Mammary epithelial cell (primary cell): ENCODE results near the gene RUNX1.

Experiments used
- EZH2 ChIP-seq: IDR thresholded peaks from 2 replicates; pipeline ENCODE4 v1.6.1; 2012; ENCODE audit warnings: low read length, inconsistent platforms, borderline replicate concordance
- TF ChIP-seq, protein P1 (sequence below), 2 donors: IDR thresholded peaks in 1 of 2; conservative IDR thresholded peaks in 1 of 2; 2 replicates each; pipeline ENCODE4 v1.5.1; 2011 to 2012; ENCODE audit warnings: inconsistent platforms in 2 of 2, low read length in 2 of 2, mild to moderate bottlenecking in 2 of 2, control low read depth in 1 of 2, low read depth in 1 of 2; ENCODE audit not compliant: insufficient read depth in 1 of 2; ENCODE audit errors: extremely low read depth in 1 of 2

DNA sequence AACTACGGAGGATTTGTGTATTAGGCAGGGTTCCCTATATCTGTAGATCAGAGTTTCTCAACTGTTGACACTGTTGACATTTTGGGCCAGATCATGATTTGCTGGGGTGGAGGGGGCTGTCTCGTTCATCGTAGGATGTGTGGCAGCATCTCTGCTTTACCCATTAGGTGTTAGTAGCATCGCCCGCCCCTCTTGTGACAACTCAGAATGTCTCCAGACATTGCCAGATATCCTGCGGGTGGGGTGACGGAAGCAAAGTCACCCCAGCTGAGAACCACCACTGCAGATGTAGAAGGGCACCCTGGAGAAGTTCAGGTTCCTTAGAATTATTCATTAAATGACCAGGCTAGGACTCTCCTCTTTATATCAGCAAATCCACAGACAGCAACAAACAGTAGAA lies 254.4 kb downstream of the RUNX1 start:
- TF ChIP-seq, protein P1, sequence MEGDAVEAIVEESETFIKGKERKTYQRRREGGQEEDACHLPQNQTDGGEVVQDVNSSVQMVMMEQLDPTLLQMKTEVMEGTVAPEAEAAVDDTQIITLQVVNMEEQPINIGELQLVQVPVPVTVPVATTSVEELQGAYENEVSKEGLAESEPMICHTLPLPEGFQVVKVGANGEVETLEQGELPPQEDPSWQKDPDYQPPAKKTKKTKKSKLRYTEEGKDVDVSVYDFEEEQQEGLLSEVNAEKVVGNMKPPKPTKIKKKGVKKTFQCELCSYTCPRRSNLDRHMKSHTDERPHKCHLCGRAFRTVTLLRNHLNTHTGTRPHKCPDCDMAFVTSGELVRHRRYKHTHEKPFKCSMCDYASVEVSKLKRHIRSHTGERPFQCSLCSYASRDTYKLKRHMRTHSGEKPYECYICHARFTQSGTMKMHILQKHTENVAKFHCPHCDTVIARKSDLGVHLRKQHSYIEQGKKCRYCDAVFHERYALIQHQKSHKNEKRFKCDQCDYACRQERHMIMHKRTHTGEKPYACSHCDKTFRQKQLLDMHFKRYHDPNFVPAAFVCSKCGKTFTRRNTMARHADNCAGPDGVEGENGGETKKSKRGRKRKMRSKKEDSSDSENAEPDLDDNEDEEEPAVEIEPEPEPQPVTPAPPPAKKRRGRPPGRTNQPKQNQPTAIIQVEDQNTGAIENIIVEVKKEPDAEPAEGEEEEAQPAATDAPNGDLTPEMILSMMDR (conservative IDR thresholded peaks at IDR 0.05 in 1 of 2, IDR thresholded peaks at IDR 0.05 in 1 of 2; ENCODE audit: extremely low read depth in 1 of 2, insufficient read depth in 1 of 2, low read depth in 1 of 2, low read length in 2 of 2) = no peak
- no peak for TF ChIP-seq EZH2
